Endothelial cell of umbilical vein (primary cell): ENCODE data around the gene GALNT9. TPM values are rescaled to one million over a fixed set of nuclear protein-coding genes. Genes with fewer than 3 reads are reported as not detected.

ENCODE experiments used
- BruUV-seq: library from RNA; stranded (reverse); fragments of 400-500 nt; replicated peaks from 2 replicates; lab custom pipeline; 2021; lab: Mats Ljungman, UMichigan
- CTCF ChIA-PET: fragments of 300-600, 350-600 bp; sonication (Branson Sonifier 250); formaldehyde crosslinking; loops from one replicate; lab custom pipeline; 2021; ENCODE audit warnings: antibody characterized with exemption, inconsistent platforms; lab: Charles Lee
- POLR2A ChIA-PET: fragments of 300-600, 350-600 bp; sonication (Branson Sonifier 250); formaldehyde crosslinking; loops from one replicate; lab custom pipeline; 2021; ENCODE audit warnings: antibody characterized with exemption, inconsistent platforms; lab: Charles Lee
- DNase-seq: peaks from one replicate; pipeline ENCODE4 v3.0.0-alpha.2; 2011; ENCODE audit warnings: low read depth, low spot score
- FAIRE-seq: peaks from 2 replicates; lab custom pipeline; 2011; peaks lifted over from hg19 to GRCh38; lab: Jason Lieb, UNC
- H2AFZ ChIP-seq: 2 replicates; pipeline ENCODE4 v1.6.0; 2012; ENCODE audit warnings: low read depth, low read length, control low read depth, inconsistent platforms
- H3K27ac ChIP-seq: 2 replicates; pipeline ENCODE4 v1.5.1; 2011; ENCODE audit warnings: low read depth, mild to moderate bottlenecking, control low read depth, low read length, moderate library complexity; ENCODE audit not compliant: insufficient read depth
- H3K27me3 ChIP-seq, 2 experiments: 2 replicates each; pipeline versions ENCODE4 v1.6.0 to v1.6.1; 2011; ENCODE audit warnings: low read length in 2 of 2, mixed read lengths in 1 of 2; ENCODE audit not compliant: control insufficient read depth in 2 of 2, insufficient read depth in 2 of 2
- H3K36me3 ChIP-seq, 2 experiments: 2 replicates in 1 of 2; 3 replicates in 1 of 2; pipeline ENCODE4 v1.5.1; 2011; ENCODE audit warnings: low read length in 2 of 2, mild to moderate bottlenecking in 1 of 2, moderate library complexity in 1 of 2; ENCODE audit not compliant: control insufficient read depth in 2 of 2, insufficient read depth in 2 of 2; ENCODE audit errors: extremely low read depth in 1 of 2
- H3K4me1 ChIP-seq: 3 replicates; pipeline ENCODE4 v1.5.1; 2011; ENCODE audit warnings: mild to moderate bottlenecking, low read length; ENCODE audit not compliant: control insufficient read depth, insufficient read depth; ENCODE audit errors: extremely low read depth
- H3K4me2 ChIP-seq: 2 replicates; pipeline ENCODE4 v1.6.1; 2011; ENCODE audit warnings: low read length, control low read depth, mixed read lengths; ENCODE audit not compliant: insufficient read depth
- H3K4me3 ChIP-seq, 3 experiments: fragments of 200-600 bp in 1 of 3; sonication (generic), shearing (Covaris generic) in 1 of 3; replicated peaks in 1 of 3; 2 replicates each; pipeline ENCODE4 v1.5.1; 2011 to 2016; ENCODE audit warnings: control low read depth in 3 of 3, low read length in 3 of 3, mild to moderate bottlenecking in 2 of 3, inconsistent platforms in 1 of 3, low read depth in 1 of 3, moderate library complexity in 1 of 3; ENCODE audit not compliant: insufficient read depth in 1 of 3
- H3K79me2 ChIP-seq: 2 replicates; pipeline ENCODE4 v1.6.0; 2012; ENCODE audit warnings: low read length, inconsistent platforms; ENCODE audit not compliant: control insufficient read depth, insufficient read depth
- H3K9ac ChIP-seq: replicated peaks from 2 replicates; pipeline ENCODE3; 2011; ENCODE audit warnings: low read length, control low read depth; ENCODE audit not compliant: insufficient read depth; ENCODE audit errors: extremely low read depth
- H3K9me1 ChIP-seq: replicated peaks from 3 replicates; pipeline ENCODE4 v1.6.0; 2011; ENCODE audit warnings: mild to moderate bottlenecking, low read length; ENCODE audit not compliant: control insufficient read depth, insufficient read depth; ENCODE audit errors: extremely low read depth
- H3K9me3 ChIP-seq: replicated peaks from 2 replicates; pipeline ENCODE4 v1.5.1; 2012; ENCODE audit warnings: low read length, inconsistent platforms; ENCODE audit not compliant: control insufficient read depth, insufficient read depth
- H4K20me1 ChIP-seq: replicated peaks from 2 replicates; pipeline ENCODE3; 2011; ENCODE audit warnings: mild to moderate bottlenecking, low read length; ENCODE audit not compliant: control insufficient read depth, insufficient read depth; ENCODE audit errors: extremely low read depth
- CTCF ChIP-seq, 2 donors: IDR thresholded peaks; 1 replicate in 1 of 2; 2 replicates in 1 of 2; pipeline ENCODE4 v1.5.1; 2011; ENCODE audit warnings: low read length in 2 of 2, mild to moderate bottlenecking in 2 of 2, moderate library complexity in 2 of 2, control low read depth in 1 of 2, inconsistent platforms in 1 of 2, low read depth in 1 of 2; ENCODE audit not compliant: insufficient read depth in 1 of 2; ENCODE audit errors: extremely low read depth in 1 of 2
- EZH2 ChIP-seq: IDR thresholded peaks from 2 replicates; pipeline ENCODE4 v1.6.1; 2012; ENCODE audit warnings: borderline replicate concordance, low read depth, mild to moderate bottlenecking, moderate library complexity, low read length, inconsistent platforms; ENCODE audit not compliant: severe bottlenecking
- GATA2 ChIP-seq: IDR thresholded peaks from 2 replicates; pipeline ENCODE4 v1.7.0; 2011; ENCODE audit warnings: low read depth, mild to moderate bottlenecking, moderate library complexity, mixed read lengths, low read length; ENCODE audit not compliant: insufficient read length, insufficient read depth
- JUN ChIP-seq: IDR thresholded peaks from 2 replicates; pipeline ENCODE4 v1.6.1; 2011; ENCODE audit warnings: borderline replicate concordance, low read depth; ENCODE audit not compliant: insufficient read length, insufficient read depth
- POLR2A ChIP-seq: IDR thresholded peaks from 2 replicates; pipeline ENCODE4 v1.6.1; 2012; ENCODE audit warnings: low read depth, mild to moderate bottlenecking, control low read depth, low read length
- POLR2AphosphoS5 ChIP-seq: IDR thresholded peaks from 2 replicates; pipeline ENCODE4 v1.6.1; 2012; ENCODE audit warnings: low read depth, mild to moderate bottlenecking, control low read depth, low read length, moderate library complexity; ENCODE audit not compliant: insufficient read depth
- dilution Hi-C: fragments of 300-500 bp; cut with MboI; formaldehyde crosslinking; loops from one replicate; pipeline ENCODE4 v1.15.0; 2019; ENCODE audit warnings: low sequenced_read_pairs; ENCODE audit not compliant: extremely low pct_ligation_motif_present
- intact Hi-C: fragments of 100-400 bp; cut with micrococcal nuclease; formaldehyde crosslinking; loops from one replicate; pipeline ENCODE4 v1.10.0; 2022
- polyA plus RNA-seq, 4 experiments: library from polyadenylated mRNA; depleted of rRNA in 3 of 4; stranded (reverse) in 3 of 4; unstranded in 1 of 4; fragments of >200 nt; gene quantifications; 2 replicates each; pipeline versions ENCODE4 v1.2.1 to v1.2.3, GENCODE V29; 2011 to 2012; ENCODE audit warnings: missing spikeins in 1 of 4
- total RNA-seq: library from RNA; stranded (reverse); gene quantifications from 2 replicates; pipeline ENCODE4 v1.2.3, GENCODE V29; 2021
- TF ChIP-seq, protein P1 (sequence below): IDR thresholded peaks from 2 replicates; pipeline ENCODE4 v1.6.1; 2011; ENCODE audit not compliant: insufficient read depth, insufficient read length

The GALNT9 gene
- total and polyA plus RNA-seq, 2 donors (not counting 3 experiments of a cell fraction or from before 2014, with no cell fraction given) = 0.14 to 0.73 TPM

GRCh38 chr12:132189378-132190011, 139.9 kb downstream of the GALNT9 start:
- Histone ChIP-seq H3K27me3 (peaks cover 0 to 5% of the 10 kb centered on the region in 2 experiments), H3K27ac (no peak overlapping the region), H3K36me3 (no peaks in the 10 kb centered on the region), H3K9ac (peak overlapping the region; percentile 67), H4K20me1 (no peaks in the 10 kb centered on the region), H3K9me3 (no peaks in the 10 kb centered on the region), H3K79me2 (no peaks in the 10 kb centered on the region), H3K4me3 (peak overlapping the region; percentile 44 to 69 (median 44)), H3K4me1 (peaks cover 8% of the 10 kb centered on the region), H3K9me1 (no peaks in the 10 kb centered on the region), H2AFZ (peak overlapping the region; percentile 96), H3K4me2 (peak overlapping the region; percentile 87)
- dilution Hi-C loops (no loop called here), intact Hi-C loops (no loop called here)
- no peak for TF ChIP-seq JUN
- peak; percentile 31 for TF ChIP-seq EZH2
- no peak for TF ChIP-seq POLR2A
- no peak for TF ChIP-seq GATA2
- TF ChIP-seq, protein P1, sequence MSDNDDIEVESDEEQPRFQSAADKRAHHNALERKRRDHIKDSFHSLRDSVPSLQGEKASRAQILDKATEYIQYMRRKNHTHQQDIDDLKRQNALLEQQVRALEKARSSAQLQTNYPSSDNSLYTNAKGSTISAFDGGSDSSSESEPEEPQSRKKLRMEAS = no peak
- peak in 1 of 2 donors; percentile 5 for TF ChIP-seq CTCF (IDR thresholded peaks at IDR 0.05; ENCODE audit: extremely low read depth in 1 of 2, insufficient read depth in 1 of 2, low read depth in 1 of 2, low read length in 2 of 2)
- peak; percentile 31 for TF ChIP-seq POLR2AphosphoS5
- BruUV-seq = no TSS peak
- POLR2A ChIA-PET = no interaction called here
- CTCF ChIA-PET = interaction anchor here (1.4 to 1.6 kb wide), 2 partner anchors 36 to 226 kb away, joined by 3 to 5 read pairs; no protein-coding TSS in a partner anchor
- DNase-seq (peak; percentile 77), FAIRE-seq (peak; percentile 90)
